ENCODE measurements around the gene CDK19.

DNA sequence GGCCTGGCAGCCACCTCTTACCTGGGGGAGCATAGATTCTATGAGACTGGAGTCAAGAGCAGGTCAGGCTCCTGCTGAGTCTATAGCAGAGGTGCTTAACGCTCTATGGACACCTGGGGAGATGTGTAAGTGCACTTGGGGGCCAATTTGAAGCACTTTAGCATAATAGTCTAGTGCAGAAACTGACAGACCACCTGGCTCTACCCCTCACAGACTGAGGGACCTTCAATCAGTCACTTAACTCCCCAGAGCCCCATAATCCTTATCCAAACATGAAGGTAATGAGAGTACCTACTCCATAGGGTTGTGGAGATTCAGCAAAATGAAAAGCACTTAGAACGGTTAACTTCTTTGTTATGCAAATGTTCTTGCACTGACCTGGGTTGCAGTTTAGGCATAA is 251.6 kb downstream of the CDK19 start:
- TF ChIP-seq, protein P1, sequence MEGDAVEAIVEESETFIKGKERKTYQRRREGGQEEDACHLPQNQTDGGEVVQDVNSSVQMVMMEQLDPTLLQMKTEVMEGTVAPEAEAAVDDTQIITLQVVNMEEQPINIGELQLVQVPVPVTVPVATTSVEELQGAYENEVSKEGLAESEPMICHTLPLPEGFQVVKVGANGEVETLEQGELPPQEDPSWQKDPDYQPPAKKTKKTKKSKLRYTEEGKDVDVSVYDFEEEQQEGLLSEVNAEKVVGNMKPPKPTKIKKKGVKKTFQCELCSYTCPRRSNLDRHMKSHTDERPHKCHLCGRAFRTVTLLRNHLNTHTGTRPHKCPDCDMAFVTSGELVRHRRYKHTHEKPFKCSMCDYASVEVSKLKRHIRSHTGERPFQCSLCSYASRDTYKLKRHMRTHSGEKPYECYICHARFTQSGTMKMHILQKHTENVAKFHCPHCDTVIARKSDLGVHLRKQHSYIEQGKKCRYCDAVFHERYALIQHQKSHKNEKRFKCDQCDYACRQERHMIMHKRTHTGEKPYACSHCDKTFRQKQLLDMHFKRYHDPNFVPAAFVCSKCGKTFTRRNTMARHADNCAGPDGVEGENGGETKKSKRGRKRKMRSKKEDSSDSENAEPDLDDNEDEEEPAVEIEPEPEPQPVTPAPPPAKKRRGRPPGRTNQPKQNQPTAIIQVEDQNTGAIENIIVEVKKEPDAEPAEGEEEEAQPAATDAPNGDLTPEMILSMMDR (IDR thresholded peaks at IDR 0.05; ENCODE audit: low read length): no peak
- TF ChIP-seq EZH2 (IDR thresholded peaks at IDR 0.05; ENCODE audit: borderline replicate concordance, low read length): no peak

Data from OCI-LY1 (cell line).